Neural progenitor cell (in vitro differentiated cells): ENCODE data around the gene IL17A.

Experiments
- EZH2 ChIP-seq: fragments of 200-600 bp; sonication (generic); IDR thresholded peaks from 2 replicates; pipeline ENCODE4 v1.6.1; 2017; ENCODE audit warnings: antibody characterized with exemption, mild to moderate bottlenecking, moderate library complexity
- EZH2phosphoT487 ChIP-seq: fragments of 200-600 bp; sonication (generic); IDR thresholded peaks from 2 replicates; pipeline ENCODE4 v1.6.1; 2017; ENCODE audit warnings: antibody characterized with exemption
- TF ChIP-seq, protein P1 (sequence below): fragments of 200-600 bp; sonication (generic); IDR thresholded peaks from 2 replicates; pipeline ENCODE4 v1.5.1; 2017; ENCODE audit warnings: antibody characterized with exemption, mild to moderate bottlenecking

DNA sequence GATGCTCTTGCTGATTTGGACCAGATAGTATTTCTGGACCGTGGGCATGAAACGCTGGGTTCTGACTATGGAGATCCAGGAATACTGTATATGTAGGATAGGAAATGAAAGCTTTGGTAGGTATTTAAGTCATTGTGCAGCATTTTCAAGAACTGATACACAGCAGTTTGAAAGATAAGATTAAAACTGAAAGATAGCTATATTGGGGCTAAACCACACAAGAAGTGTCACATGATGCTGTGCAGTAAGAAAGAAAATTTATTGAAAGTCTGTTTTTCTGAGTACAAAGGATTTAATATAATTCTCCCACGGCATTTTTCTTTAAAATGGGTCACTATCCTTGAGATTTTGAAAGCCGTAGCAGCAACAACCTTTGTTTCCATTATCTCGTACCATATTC lies 305 bp downstream of the IL17A start:
- TF ChIP-seq, protein P1, sequence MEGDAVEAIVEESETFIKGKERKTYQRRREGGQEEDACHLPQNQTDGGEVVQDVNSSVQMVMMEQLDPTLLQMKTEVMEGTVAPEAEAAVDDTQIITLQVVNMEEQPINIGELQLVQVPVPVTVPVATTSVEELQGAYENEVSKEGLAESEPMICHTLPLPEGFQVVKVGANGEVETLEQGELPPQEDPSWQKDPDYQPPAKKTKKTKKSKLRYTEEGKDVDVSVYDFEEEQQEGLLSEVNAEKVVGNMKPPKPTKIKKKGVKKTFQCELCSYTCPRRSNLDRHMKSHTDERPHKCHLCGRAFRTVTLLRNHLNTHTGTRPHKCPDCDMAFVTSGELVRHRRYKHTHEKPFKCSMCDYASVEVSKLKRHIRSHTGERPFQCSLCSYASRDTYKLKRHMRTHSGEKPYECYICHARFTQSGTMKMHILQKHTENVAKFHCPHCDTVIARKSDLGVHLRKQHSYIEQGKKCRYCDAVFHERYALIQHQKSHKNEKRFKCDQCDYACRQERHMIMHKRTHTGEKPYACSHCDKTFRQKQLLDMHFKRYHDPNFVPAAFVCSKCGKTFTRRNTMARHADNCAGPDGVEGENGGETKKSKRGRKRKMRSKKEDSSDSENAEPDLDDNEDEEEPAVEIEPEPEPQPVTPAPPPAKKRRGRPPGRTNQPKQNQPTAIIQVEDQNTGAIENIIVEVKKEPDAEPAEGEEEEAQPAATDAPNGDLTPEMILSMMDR, result no peak
- TF ChIP-seq EZH2 (no peak), EZH2phosphoT487 (no peak)
